Stimulated activated CD4-positive, alpha-beta T cell treated with anti-CD3 and anti-CD28 coated beads, Interleukin-4, amount 100 ng/mL, for 48 hours (primary cell): ENCODE data around the gene CLEC4A.
"Not testable (repeated sequence)": the region's sequence is repeated elsewhere in the genome, so short reads cannot be mapped to it uniquely, and the experiment has no call there.

Experiments
- DNase-seq, 2 donors: peaks; one replicate each; pipeline ENCODE4 v3.0.0-alpha.2; 2020; ENCODE audit warnings: low read depth in 2 of 2

Gene CLEC4A

GRCh38 chr12:8133636-8134397 lies 10.4 kb downstream of the CLEC4A start:
- DNase-seq: not testable (repeated sequence)

GRCh38 chr12:8134398-8134930 lies 11.0 kb downstream of the CLEC4A start:
- not testable (repeated sequence) for DNase-seq

GRCh38 chr12:8141647-8142046 lies 18.2 kb downstream of the CLEC4A start:
- DNase-seq: not testable (repeated sequence)

- DNase-seq: no peak
Observed at GRCh38 chr12:8143261-8143660, 19.8 kb downstream of the CLEC4A start.

- no peak for DNase-seq
Observed at GRCh38 chr12:8145754-8146441, 22.5 kb downstream of the CLEC4A start.

DNA sequence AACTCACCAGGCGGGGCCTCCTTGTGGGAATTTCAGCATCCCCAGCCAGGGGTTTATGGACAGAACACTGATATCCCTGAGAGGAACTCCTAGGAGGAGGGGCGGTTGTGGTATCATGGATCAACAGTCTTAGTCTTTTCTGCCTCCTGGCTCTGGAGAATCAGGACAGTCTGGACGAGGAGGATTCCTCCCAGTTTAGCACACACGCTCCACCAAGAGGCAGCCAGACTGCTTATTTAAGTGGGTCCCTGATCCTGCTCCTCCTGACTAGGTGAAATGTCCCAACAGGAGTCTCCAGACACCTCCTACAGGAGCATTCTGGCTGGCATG lies 23.0 kb downstream of the CLEC4A start:
- DNase-seq: no peak

- no peak for DNase-seq
Observed at GRCh38 chr12:8154526-8154925, 31.1 kb downstream of the CLEC4A start.

DNA sequence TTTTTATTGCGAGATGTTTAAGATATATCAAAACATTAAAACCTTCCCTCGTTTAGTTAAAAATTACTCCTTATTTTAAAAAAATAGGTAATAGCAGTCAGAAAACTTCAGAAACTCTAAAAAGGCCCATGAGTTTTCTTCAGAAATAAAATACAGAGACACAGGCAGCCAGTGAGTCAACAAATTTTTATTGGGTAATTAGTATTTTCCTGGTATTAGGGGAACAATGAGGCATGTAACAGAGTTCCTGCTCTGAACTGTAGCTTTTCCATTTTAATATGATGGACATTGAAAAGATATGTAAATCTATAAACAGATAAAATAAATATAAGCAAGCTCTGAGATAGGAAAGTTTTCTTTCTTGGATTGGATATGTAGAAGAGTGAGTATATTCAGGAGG lies 33.0 kb downstream of the CLEC4A start:
- no peak for DNase-seq

DNA sequence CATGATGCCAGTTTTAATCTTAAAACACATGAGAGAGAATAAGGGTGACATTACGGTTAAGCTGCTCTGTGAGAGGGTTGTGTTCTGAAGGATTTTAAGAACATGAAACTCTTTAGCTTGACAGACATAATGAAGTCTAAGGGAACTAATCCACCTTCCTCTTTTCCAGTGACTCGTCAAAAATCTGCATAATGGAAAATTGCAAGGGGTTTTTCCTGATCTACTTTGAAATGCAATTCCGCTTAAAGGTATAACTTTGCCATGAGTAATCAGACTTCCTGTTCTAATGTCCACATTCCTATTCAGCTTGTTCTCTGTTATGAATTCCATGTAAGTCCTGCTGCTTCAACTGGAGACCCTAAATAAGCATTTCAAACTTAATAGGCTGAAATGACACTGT lies 33.4 kb downstream of the CLEC4A start, which contains the start of gene ZNF705A:
Gene ZNF705A (plus strand): TSS at position 171 of the 400 bp plus-strand sequence. CDS start 15,611 bp downstream, outside the sequence.
- DNase-seq: no peak

DNA sequence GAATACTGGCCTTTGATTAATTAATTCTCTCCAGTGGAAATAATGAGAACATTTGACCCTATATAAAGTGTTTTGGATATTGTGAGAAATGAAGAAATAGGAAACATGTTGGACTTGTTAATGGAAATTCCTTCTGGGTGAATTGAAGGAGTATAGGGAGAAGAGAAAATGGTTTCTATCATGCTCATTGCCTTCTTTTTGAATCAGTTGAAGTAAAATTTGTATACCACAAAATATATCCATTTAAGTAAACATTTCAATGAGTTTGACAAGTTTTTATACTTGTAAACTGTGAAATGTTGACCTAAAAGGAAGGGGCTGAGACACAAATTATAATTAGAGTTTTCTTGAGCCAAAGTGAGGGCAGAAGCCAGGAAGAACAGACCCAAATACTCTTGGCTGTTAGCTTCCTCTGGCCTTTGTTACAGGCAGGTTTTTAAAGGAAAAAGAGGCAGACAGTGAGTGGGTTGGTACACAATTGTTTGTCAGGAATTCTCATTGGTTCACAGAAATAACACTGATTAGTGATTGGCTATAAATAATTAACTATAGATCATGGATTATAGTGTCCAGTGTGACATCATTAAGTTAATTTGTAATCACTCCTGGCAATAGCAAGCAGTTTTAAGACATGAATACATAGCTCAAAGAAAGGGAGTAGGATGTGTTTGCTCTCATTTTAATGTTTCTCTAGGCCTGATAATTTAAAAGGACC lies 34.2 kb downstream of the CLEC4A start:
- DNase-seq: no peak

DNA sequence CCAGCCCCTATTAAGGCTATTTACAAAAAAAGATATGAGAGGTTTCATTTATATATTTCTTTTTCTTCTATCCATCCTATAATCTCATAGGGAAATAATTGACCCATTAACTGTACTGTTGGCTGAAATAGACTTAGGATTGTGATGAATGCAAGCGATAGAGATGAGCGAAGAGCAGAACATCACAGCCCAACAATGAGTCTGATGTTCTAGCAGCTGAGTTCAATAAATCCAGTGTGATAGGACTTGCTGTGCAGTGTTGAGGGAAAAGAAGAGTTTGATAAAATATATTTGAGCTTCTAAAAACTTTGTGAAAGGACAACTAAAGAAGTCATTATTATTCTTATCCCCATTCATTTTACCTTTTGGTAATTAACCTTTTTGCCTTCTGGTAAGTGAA lies 49.5 kb downstream of the CLEC4A start:
- DNase-seq: not testable (repeated sequence)

GRCh38 chr12:8179989-8180585 lies 56.7 kb downstream of the CLEC4A start:
- DNase-seq: peak; percentile 38 to 55

DNA sequence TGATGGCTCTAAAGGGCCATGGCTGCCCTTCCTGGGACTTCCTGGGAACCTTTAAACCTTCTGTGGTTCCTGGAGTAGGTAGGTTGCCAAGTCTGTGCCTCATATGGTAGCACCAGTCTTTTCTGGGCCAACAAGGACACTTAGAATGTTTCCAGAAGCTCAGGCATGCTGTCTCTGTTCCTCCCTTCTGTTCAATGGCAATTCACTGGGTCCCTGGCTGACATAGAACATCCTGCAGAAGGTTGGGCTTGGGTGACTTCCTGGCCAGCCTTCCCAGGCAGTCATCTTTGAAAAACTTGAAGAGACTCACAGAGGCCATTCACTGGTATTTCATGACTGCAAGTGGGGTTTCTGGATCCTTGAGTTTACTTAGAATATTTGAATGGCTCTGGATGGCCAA lies 57.9 kb downstream of the CLEC4A start:
- not testable (repeated sequence) for DNase-seq

- DNase-seq: not testable (repeated sequence)
Observed at GRCh38 chr12:8182923-8183322, 59.5 kb downstream of the CLEC4A start.

DNA sequence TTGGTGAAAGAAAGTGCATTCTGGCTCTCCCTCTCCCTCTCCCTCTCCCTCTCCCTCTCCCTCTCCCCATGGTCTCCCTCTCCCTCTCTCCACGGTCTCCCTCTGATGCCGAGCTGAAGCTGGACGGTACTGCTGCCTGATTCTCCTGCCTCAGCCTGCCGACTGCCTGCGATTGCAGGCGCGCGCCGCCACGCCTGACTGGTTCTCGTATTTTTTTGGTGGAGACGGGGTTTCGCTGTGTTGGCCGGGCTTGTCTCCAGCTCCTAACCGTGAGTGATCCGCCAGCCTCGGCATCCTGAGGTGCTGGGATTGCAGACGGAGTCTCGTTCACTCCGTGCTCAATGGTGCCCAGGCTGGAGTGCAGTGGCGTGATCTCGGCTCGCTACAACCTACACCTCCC lies 59.9 kb downstream of the CLEC4A start:
- not testable (repeated sequence) for DNase-seq

- not testable (repeated sequence) for DNase-seq
Observed at GRCh38 chr12:8184206-8184605, 60.8 kb downstream of the CLEC4A start.

DNA sequence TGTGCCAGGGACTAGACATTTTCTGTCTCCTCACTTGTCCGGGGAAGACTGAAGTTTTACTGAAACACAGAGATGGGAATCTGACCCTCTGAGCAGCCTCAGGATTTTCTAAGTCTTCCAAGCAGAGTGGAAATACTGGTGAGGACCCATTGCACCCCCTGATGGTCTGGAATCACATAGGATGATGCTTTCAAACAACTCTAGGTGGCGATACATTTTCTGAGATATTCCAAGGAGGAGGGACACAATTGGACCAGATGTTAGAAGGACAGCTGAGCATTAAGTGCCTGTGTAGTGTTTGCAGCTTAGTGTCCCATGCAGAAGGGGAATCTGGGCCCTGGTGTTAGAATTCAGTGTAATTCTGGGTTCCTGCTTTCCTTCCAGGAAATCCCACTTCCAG lies 64.7 kb downstream of the CLEC4A start:
- DNase-seq: not testable (repeated sequence)
